ENCODE results near the gene GJD2. TPM values are rescaled to one million over a fixed set of nuclear protein-coding genes. Genes with fewer than 3 reads are reported as not detected.

GJD2 gene
- total RNA-seq, 1 donor from 2014 or later: not detected

DNA sequence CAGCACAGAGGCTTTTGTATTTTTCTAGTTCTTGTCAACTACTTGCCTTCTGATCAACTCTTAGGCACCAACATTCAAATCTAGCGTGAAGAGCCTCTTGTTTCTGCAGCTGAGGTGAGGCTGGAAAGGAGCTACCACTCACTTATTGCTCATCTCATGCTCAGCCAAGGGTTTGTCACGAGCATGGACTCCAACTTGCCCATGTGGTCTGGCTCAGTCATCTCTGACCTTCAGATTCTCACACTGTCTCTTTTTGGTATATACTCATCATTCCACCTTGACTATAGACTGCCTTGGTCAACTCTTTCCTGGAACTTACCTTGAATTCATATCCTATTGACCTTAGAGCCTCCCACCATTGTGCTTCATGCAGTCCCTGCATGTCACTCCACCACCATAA is 5.2 kb upstream of the GJD2 start:
- Histone ChIP-seq H3K9ac (no peak overlapping the region), H3K27me3 (peaks cover 48% of the 10 kb centered on the region), H4K20me1 (ENCODE audit: low read depth) (peaks cover 14% of the 10 kb centered on the region), H3K4me2 (peak overlapping the region; percentile 33), H3K27ac (no peak overlapping the region), H3K4me1 (peaks cover 17% of the 10 kb centered on the region), H2AFZ (replicated peaks) (no peak overlapping the region), H3K36me3 (no peaks in the 10 kb centered on the region), H3K79me2 (ENCODE audit: low read depth) (no peaks in the 10 kb centered on the region), H3F3A (ENCODE audit: low read depth) (no peaks in the 10 kb centered on the region), H3K9me3 (ENCODE audit: low read depth) (no peaks in the 10 kb centered on the region), H3K4me3 (no peak overlapping the region)
- Mint-ChIP-seq H3K4me1 (peaks cover 24% of the 10 kb centered on the region), H3K9me3 (peaks cover 3% of the 10 kb centered on the region), H3K27ac (no peak overlapping the region), H3K36me3 (no peaks in the 10 kb centered on the region), H3K27me3 (ENCODE audit: insufficient read depth, low read depth) (peaks cover 26% of the 10 kb centered on the region), H3K4me3 (no peak overlapping the region)
- no peak for TF ChIP-seq EZH2 (IDR thresholded peaks at IDR 0.05)
- no peak for DNase-seq (ENCODE audit: low spot score)

DNA sequence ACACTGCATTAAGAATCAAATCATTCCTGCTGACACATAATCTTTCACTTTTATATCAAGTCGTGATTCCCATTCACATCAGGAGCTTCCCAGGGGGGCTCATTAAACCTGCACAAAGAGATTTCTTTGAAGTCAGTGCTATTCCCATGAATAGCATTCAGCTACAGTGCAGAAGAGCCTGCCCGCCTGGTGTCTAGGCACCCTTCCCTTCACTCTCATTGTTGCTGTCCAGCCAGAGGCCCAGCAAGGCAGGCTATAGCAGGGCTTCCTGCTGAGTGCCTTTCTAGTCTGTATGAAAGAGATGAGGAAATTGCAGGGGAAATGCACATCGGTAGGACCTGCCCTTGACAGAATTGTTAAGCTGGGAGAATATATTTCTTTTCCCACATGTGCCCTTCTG is 4.5 kb upstream of the GJD2 start:
- Histone ChIP-seq H3K36me3 (no peaks in the 10 kb centered on the region), H4K20me1 (ENCODE audit: low read depth) (peaks cover 18% of the 10 kb centered on the region), H3F3A (ENCODE audit: low read depth) (peaks cover 3% of the 10 kb centered on the region), H3K4me1 (peaks cover 21% of the 10 kb centered on the region), H3K79me2 (ENCODE audit: low read depth) (no peaks in the 10 kb centered on the region), H3K4me2 (peak overlapping the region; percentile 33), H3K27ac (no peak overlapping the region), H3K4me3 (no peak overlapping the region), H3K9ac (no peak overlapping the region), H2AFZ (replicated peaks) (no peak overlapping the region), H3K9me3 (ENCODE audit: low read depth) (no peaks in the 10 kb centered on the region), H3K27me3 (peaks cover 54% of the 10 kb centered on the region)
- peak; percentile 58 for DNase-seq (ENCODE audit: low spot score)
- TF ChIP-seq, protein P1, sequence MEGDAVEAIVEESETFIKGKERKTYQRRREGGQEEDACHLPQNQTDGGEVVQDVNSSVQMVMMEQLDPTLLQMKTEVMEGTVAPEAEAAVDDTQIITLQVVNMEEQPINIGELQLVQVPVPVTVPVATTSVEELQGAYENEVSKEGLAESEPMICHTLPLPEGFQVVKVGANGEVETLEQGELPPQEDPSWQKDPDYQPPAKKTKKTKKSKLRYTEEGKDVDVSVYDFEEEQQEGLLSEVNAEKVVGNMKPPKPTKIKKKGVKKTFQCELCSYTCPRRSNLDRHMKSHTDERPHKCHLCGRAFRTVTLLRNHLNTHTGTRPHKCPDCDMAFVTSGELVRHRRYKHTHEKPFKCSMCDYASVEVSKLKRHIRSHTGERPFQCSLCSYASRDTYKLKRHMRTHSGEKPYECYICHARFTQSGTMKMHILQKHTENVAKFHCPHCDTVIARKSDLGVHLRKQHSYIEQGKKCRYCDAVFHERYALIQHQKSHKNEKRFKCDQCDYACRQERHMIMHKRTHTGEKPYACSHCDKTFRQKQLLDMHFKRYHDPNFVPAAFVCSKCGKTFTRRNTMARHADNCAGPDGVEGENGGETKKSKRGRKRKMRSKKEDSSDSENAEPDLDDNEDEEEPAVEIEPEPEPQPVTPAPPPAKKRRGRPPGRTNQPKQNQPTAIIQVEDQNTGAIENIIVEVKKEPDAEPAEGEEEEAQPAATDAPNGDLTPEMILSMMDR (IDR thresholded peaks at IDR 0.05): no peak
- TF ChIP-seq EZH2 (IDR thresholded peaks at IDR 0.05): no peak
- TF ChIP-seq EZH2phosphoT487 (IDR thresholded peaks at IDR 0.05): no peak
- Mint-ChIP-seq H3K4me3 (no peak overlapping the region), H3K4me1 (peaks cover 24% of the 10 kb centered on the region), H3K27me3 (ENCODE audit: insufficient read depth, low read depth) (peaks cover 28% of the 10 kb centered on the region), H3K27ac (no peak overlapping the region), H3K36me3 (no peaks in the 10 kb centered on the region), H3K9me3 (peaks cover 3% of the 10 kb centered on the region)

DNA sequence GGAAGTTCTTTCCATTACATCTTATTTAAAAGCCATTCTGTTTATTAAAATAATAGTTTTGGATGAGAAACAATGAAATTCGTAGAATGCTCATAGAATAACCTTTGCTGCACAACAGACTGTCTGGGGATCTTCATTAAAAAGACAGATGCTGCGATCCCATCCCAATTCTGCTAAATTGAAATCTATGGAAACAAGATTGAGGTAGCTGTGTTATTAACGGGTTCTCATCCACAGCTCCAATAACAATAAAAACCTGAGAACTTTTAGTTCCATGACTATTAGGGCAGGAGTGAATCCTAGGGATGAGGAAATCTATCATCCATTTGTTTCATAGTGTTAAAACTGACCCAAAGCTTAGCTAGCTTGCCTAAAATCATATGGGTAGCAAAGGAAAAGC is 2.5 kb upstream of the GJD2 start:
- Histone ChIP-seq H3K4me1 (peaks cover 24% of the 10 kb centered on the region), H3K27me3 (peaks cover 74% of the 10 kb centered on the region), H3F3A (ENCODE audit: low read depth) (peaks cover 9% of the 10 kb centered on the region), H3K9me3 (ENCODE audit: low read depth) (no peaks in the 10 kb centered on the region), H3K9ac (no peak overlapping the region), H4K20me1 (ENCODE audit: low read depth) (peaks cover 31% of the 10 kb centered on the region), H3K79me2 (ENCODE audit: low read depth) (no peaks in the 10 kb centered on the region), H3K4me3 (no peak overlapping the region), H3K27ac (no peak overlapping the region), H3K4me2 (no peak overlapping the region), H2AFZ (replicated peaks) (no peak overlapping the region), H3K36me3 (no peaks in the 10 kb centered on the region)
- TF ChIP-seq EZH2phosphoT487 (IDR thresholded peaks at IDR 0.05) (no peak), EZH2 (IDR thresholded peaks at IDR 0.05) (no peak)
- TF ChIP-seq, protein P1 (IDR thresholded peaks at IDR 0.05): no peak
- no peaks in the 10 kb centered on the region for H3K36me3 Mint-ChIP-seq
- peaks cover 43% of the 10 kb centered on the region for H3K27me3 Mint-ChIP-seq (ENCODE audit: insufficient read depth, low read depth)
- H3K4me1 Mint-ChIP-seq: peaks cover 26% of the 10 kb centered on the region
- DNase-seq (ENCODE audit: low spot score): no peak
- H3K9me3 Mint-ChIP-seq: peaks cover 2% of the 10 kb centered on the region
- H3K27ac Mint-ChIP-seq: no peak overlapping the region
- H3K4me3 Mint-ChIP-seq: no peak overlapping the region

DNA sequence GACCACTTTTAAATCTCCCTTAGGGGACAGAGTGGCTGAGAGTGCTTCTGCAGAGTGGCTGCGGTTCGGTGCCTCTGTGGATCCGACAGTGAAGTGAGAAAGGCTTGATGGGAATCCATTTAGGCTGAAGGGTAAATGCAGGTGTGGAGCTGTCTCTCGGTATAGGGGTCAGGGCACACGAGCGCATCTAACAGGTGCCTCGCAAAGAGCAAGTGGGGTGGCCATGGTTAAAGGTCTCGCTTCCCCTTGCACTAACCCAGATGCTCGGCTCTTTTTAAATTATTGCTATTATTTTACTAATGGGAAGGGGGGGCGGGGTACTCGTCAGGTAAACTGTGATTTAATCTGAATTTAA is 598 bp upstream of the GJD2 start:
- H3K4me1 Mint-ChIP-seq: peaks cover 26% of the 10 kb centered on the region
- no peaks in the 10 kb centered on the region for H3K36me3 Mint-ChIP-seq
- Histone ChIP-seq H3F3A (ENCODE audit: low read depth) (peaks cover 9% of the 10 kb centered on the region), H3K4me3 (peak overlapping the region; percentile 55), H3K27ac (no peak overlapping the region), H3K27me3 (peaks cover 91% of the 10 kb centered on the region), H2AFZ (replicated peaks) (no peak overlapping the region), H4K20me1 (ENCODE audit: low read depth) (peaks cover 31% of the 10 kb centered on the region), H3K9ac (no peak overlapping the region), H3K4me1 (peaks cover 24% of the 10 kb centered on the region), H3K79me2 (ENCODE audit: low read depth) (no peaks in the 10 kb centered on the region), H3K9me3 (ENCODE audit: low read depth) (no peaks in the 10 kb centered on the region), H3K4me2 (peak overlapping the region; percentile 88), H3K36me3 (no peaks in the 10 kb centered on the region)
- no peak for DNase-seq (ENCODE audit: low spot score)
- peak overlapping the region; percentile 80 for H3K4me3 Mint-ChIP-seq
- no peak overlapping the region for H3K27ac Mint-ChIP-seq
- TF ChIP-seq EZH2 (IDR thresholded peaks at IDR 0.05) (no peak), EZH2phosphoT487 (IDR thresholded peaks at IDR 0.05) (no peak)
- TF ChIP-seq, protein P1 (IDR thresholded peaks at IDR 0.05): no peak
- peaks cover 43% of the 10 kb centered on the region for H3K27me3 Mint-ChIP-seq (ENCODE audit: insufficient read depth, low read depth)
- peaks cover 2% of the 10 kb centered on the region for H3K9me3 Mint-ChIP-seq

Data from neural progenitor cell (in vitro differentiated cells).